Measurements from ENCODE around the gene TAC4. TPM values are rescaled to one million over a fixed set of nuclear protein-coding genes. Genes with fewer than 3 reads are reported as not detected.

The TAC4 gene
- total RNA-seq, 2 donors from 2014 or later: not detected

- TF ChIP-seq, protein P1, sequence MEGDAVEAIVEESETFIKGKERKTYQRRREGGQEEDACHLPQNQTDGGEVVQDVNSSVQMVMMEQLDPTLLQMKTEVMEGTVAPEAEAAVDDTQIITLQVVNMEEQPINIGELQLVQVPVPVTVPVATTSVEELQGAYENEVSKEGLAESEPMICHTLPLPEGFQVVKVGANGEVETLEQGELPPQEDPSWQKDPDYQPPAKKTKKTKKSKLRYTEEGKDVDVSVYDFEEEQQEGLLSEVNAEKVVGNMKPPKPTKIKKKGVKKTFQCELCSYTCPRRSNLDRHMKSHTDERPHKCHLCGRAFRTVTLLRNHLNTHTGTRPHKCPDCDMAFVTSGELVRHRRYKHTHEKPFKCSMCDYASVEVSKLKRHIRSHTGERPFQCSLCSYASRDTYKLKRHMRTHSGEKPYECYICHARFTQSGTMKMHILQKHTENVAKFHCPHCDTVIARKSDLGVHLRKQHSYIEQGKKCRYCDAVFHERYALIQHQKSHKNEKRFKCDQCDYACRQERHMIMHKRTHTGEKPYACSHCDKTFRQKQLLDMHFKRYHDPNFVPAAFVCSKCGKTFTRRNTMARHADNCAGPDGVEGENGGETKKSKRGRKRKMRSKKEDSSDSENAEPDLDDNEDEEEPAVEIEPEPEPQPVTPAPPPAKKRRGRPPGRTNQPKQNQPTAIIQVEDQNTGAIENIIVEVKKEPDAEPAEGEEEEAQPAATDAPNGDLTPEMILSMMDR (IDR thresholded peaks at IDR 0.05): no peak
- Histone ChIP-seq H3K27ac (no peak overlapping the region), H3K36me3 (no peaks in the 10 kb centered on the region), H3K9me3 (no peaks in the 10 kb centered on the region), H3K4me1 (no peaks in the 10 kb centered on the region), H3K4me3 (no peak overlapping the region), H3K27me3 (no peaks in the 10 kb centered on the region)
- DNase-seq (ENCODE audit: low spot score): no peak
Observed at GRCh38 chr17:49873466-49873865, 25.6 kb upstream of the TAC4 start.

DNA sequence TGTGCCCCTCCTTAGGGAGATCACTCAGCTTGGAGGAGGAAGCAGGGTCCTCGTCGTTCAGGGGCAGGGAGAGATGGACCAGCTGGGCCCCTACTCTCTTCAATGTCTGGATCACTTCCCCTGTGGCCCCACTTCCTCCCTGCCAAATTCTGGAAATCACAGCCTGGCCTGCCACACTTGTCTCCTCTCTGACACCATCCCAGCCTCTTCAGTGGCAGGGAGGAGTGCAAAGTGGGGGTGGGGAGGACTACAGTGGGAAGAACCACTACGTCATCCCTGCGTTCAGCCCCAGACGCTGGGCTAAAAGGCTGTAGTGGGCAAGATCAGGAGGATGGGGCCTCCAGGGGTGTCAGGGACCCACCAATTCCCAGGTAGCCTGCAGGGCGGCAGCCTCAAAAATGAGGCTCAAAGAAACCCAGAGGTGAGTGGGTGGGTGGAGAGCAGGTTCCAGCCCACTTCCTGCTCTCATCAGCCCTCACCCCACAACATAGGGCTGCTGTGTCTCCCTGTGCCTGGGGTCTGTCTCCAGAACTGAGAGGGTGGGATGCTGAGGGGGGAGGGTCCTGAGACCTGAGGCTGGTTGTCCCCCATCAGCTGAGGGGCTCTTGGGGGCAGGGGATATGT, 25.0 kb upstream of the TAC4 start:
- Histone ChIP-seq H3K36me3 (no peaks in the 10 kb centered on the region), H3K27ac (no peak overlapping the region), H3K4me3 (no peak overlapping the region), H3K4me1 (no peaks in the 10 kb centered on the region), H3K9me3 (no peaks in the 10 kb centered on the region), H3K27me3 (no peaks in the 10 kb centered on the region)
- TF ChIP-seq, protein P1 (IDR thresholded peaks at IDR 0.05): no peak
- no peak for DNase-seq (ENCODE audit: low spot score)

GRCh38 chr17:49871211-49871610, 23.3 kb upstream of the TAC4 start:
- H3K9me3 ChIP-seq: no peaks in the 10 kb centered on the region
- TF ChIP-seq, protein P1 (IDR thresholded peaks at IDR 0.05): no peak
- DNase-seq (ENCODE audit: low spot score): no peak
- H3K4me1 ChIP-seq: no peaks in the 10 kb centered on the region
- H3K27me3 ChIP-seq: no peaks in the 10 kb centered on the region
- H3K27ac ChIP-seq: no peak overlapping the region
- H3K36me3 ChIP-seq: no peaks in the 10 kb centered on the region
- no peak overlapping the region for H3K4me3 ChIP-seq

GRCh38 chr17:49870298-49870697, 22.4 kb upstream of the TAC4 start:
- no peaks in the 10 kb centered on the region for H3K36me3 ChIP-seq
- DNase-seq (ENCODE audit: low spot score): no peak
- no peak overlapping the region for H3K4me3 ChIP-seq
- TF ChIP-seq, protein P1 (IDR thresholded peaks at IDR 0.05): no peak
- no peaks in the 10 kb centered on the region for H3K27me3 ChIP-seq
- no peaks in the 10 kb centered on the region for H3K4me1 ChIP-seq
- no peak overlapping the region for H3K27ac ChIP-seq
- H3K9me3 ChIP-seq: no peaks in the 10 kb centered on the region

- Histone ChIP-seq H3K27ac (no peak overlapping the region), H3K4me1 (no peaks in the 10 kb centered on the region), H3K27me3 (no peaks in the 10 kb centered on the region), H3K4me3 (no peak overlapping the region), H3K36me3 (no peaks in the 10 kb centered on the region), H3K9me3 (no peaks in the 10 kb centered on the region)
- no peak for DNase-seq (ENCODE audit: low spot score)
- TF ChIP-seq, protein P1 (IDR thresholded peaks at IDR 0.05): no peak
Observed at GRCh38 chr17:49869038-49869374, 21.1 kb upstream of the TAC4 start.

DNA sequence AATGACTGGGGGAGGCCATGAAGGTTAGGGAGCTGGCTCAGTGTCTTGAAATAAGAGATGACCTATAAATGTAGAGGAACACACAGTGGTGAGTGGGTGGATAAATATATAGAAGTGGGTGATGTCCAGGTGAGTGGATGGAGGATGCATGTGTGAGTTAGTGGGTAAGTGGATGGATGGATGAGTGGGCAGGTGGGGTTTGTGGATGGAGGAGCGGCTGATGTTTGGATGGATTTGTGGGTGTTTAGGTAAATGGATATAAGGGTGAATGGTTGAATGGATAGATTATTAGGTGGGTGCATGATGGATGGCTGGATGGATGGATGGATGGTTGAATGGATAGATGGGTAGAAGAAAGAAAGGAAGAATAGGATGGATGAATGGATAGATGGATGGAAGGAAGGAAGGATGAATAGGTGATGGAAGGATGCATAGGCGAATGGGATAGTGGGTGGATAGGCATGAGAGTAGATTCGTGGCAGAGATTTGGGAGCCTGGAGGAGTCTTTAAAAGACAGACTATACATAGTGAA, 19.1 kb upstream of the TAC4 start:
- TF ChIP-seq, protein P1 (IDR thresholded peaks at IDR 0.05): no peak
- Histone ChIP-seq H3K4me1 (peaks cover 0 to 6% of the 10 kb centered on the region in 2 donors), H3K27me3 (no peaks in the 10 kb centered on the region), H3K4me3 (no peak overlapping the region), H3K9me3 (no peaks in the 10 kb centered on the region), H3K36me3 (no peaks in the 10 kb centered on the region), H3K27ac (no peak overlapping the region)
- no peak for DNase-seq (ENCODE audit: low spot score)

Data from right atrium auricular region (tissue), 2 donors.